HepG2 (cell line): ENCODE data around the gene ABCB6. TPM values are rescaled to one million over a fixed set of nuclear protein-coding genes. Genes with fewer than 3 reads are reported as not detected.
A peak's percentile ranks its signal among the peaks of the same experiment; 100 is the strongest.

Experiments
- ARID4A ChIP-seq: sonication (generic); formaldehyde crosslinking; IDR thresholded peaks from 2 replicates; pipeline ENCODE4 v1.5.0; 2020; ENCODE audit warnings: mild to moderate bottlenecking, missing genetic modification reagents, borderline replicate concordance
- CTCF ChIP-seq: sonication (generic); formaldehyde crosslinking; IDR thresholded peaks from 2 replicates; pipeline ENCODE4 v1.5.0; 2020; ENCODE audit warnings: mild to moderate bottlenecking, missing genetic modification reagents, moderate library complexity
- PCBP1 ChIP-seq: fragments of 200-400 bp; formaldehyde crosslinking; IDR thresholded peaks from 2 replicates; pipeline ENCODE4 v1.6.1; 2017; ENCODE audit warnings: mild to moderate bottlenecking, low read depth, low read length, borderline replicate concordance
- PRMT3 ChIP-seq: sonication (generic); formaldehyde crosslinking; IDR thresholded peaks from 2 replicates; pipeline ENCODE4 v1.8.1; 2022; ENCODE audit warnings: low read depth, mild to moderate bottlenecking, moderate library complexity, missing genetic modification reagents, borderline replicate concordance
- RAD21 ChIP-seq: fragments of 450-650 bp; formaldehyde crosslinking; IDR thresholded peaks from 2 replicates; pipeline ENCODE4 v1.5.0; 2020; ENCODE audit warnings: mild to moderate bottlenecking
- REST ChIP-seq, 2 experiments: IDR thresholded peaks; 2 replicates each; pipeline ENCODE4 v1.6.1; 2011 to 2012; ENCODE audit warnings: low read length in 2 of 2, borderline replicate concordance in 1 of 2, low read depth in 1 of 2, mild to moderate bottlenecking in 1 of 2, moderate library complexity in 1 of 2
- SRSF4 ChIP-seq: fragments of 200-400 bp; formaldehyde crosslinking; IDR thresholded peaks from one replicate; pipeline ENCODE4 v1.6.1; 2018; ENCODE audit warnings: mild to moderate bottlenecking, low read depth, low read length, moderate library complexity; ENCODE audit not compliant: poor library complexity, severe bottlenecking
- ZMAT3 ChIP-seq: sonication (generic); formaldehyde crosslinking; conservative IDR thresholded peaks from 2 replicates; pipeline ENCODE4 v1.7.0; 2021; ENCODE audit warnings: missing genetic modification reagents
- ZNF280D ChIP-seq: sonication (generic); formaldehyde crosslinking; IDR thresholded peaks from 2 replicates; pipeline ENCODE4 v1.5.1; 2020; ENCODE audit warnings: mild to moderate bottlenecking, missing genetic modification reagents
- ZNF687 ChIP-seq: sonication (generic); formaldehyde crosslinking; IDR thresholded peaks from 2 replicates; pipeline ENCODE4 v1.5.1; 2020; ENCODE audit warnings: mild to moderate bottlenecking, missing genetic modification reagents, moderate library complexity
- polyA plus RNA-seq, 8 experiments: library from polyadenylated mRNA; depleted of rRNA in 3 of 8; stranded (reverse) in 7 of 8; unstranded in 1 of 8; fragments of >200 nt; fragmentation: Illumina TruSeq in 4 of 8; extraction: Trizol in 4 of 8; gene quantifications; 2 replicates each; pipeline versions ENCODE4 v1.2.1 to v1.2.3, GENCODE V29; 2011 to 2016; ENCODE audit warnings: low read depth in 4 of 8, missing spikeins in 1 of 8, mixed read lengths in 1 of 8; ENCODE audit not compliant: insufficient read depth in 1 of 8
- total RNA-seq, 5 experiments: library from RNA; depleted of rRNA; stranded (reverse); fragments of >200 nt; fragmentation: Illumina TruSeq; extraction: Trizol; gene quantifications; 2 replicates each; pipeline ENCODE4 v1.2.3, GENCODE V29; 2016; ENCODE audit warnings: low read depth in 1 of 5

ABCB6 gene
- total and polyA plus RNA-seq, 2 of the 13 experiments (the other 11 are each of a cell fraction or from before 2014, with no cell fraction given) = 91.1 to 137 TPM

- TF ChIP-seq ARID4A = 0 out of 2 replicates have a peak, but pooled peaks have one; percentile 23
- no peak for TF ChIP-seq REST (IDR thresholded peaks at IDR 0.05; ENCODE audit: borderline replicate concordance in 1 of 2, low read depth in 1 of 2, low read length in 2 of 2)
- peak; percentile 29; the same call in 1 of the 2 replicates for TF ChIP-seq ZNF687 (CRISPR knock-in tag)
- TF ChIP-seq ZNF280D = no peak
- peak; percentile 58 for TF ChIP-seq RAD21 (CRISPR knock-in tag)
- peak; percentile 72 for TF ChIP-seq CTCF (CRISPR knock-in tag)
- TF ChIP-seq PRMT3 (CRISPR knock-in tag) = no peak
- TF ChIP-seq ZMAT3 (CRISPR knock-in tag) = 0 out of 2 replicates have a peak, but pooled peaks have one; percentile 30
- TF ChIP-seq PCBP1 = no peak
- no peak for TF ChIP-seq SRSF4
Measured at GRCh38 chr2:219171231-219171651, 47.5 kb downstream of the ABCB6 start (continued).
